Measurements from ENCODE around the gene DSG3. TPM values are rescaled to one million over a fixed set of nuclear protein-coding genes. Genes with fewer than 3 reads are reported as not detected.

DSG3 gene
- total RNA-seq, 2 experiments from 2014 or later: not detected

DNA sequence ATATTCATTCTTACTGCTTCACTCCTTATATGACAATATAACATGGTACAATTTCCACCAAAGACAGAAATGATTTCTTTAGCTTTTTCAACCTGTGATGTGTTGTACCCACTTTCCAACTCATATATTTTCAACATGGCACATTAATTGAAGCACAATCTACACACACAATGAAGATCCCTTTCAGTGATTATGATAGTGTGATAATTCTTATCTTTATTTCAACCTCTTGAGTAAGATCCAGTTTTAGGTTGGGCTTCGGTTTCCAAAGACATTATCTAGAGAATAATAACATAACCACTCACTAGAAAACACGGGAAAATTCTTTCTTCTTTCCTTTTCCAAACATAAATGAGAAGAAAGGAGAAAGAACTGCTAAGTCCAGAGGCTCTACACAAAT, 3.4 kb upstream of the DSG3 start:
- no peaks in the 10 kb centered on the region for H3K4me1 Mint-ChIP-seq
- no peaks in the 10 kb centered on the region for H3K27me3 Mint-ChIP-seq
- DNase-seq: no peak
- H3K36me3 Mint-ChIP-seq (ENCODE audit: low read depth): no peaks in the 10 kb centered on the region
- ChIA-PET CTCF (no interaction called here), POLR2A (no interaction called here)
- no peaks in the 10 kb centered on the region for H3K9me3 Mint-ChIP-seq
- no peak overlapping the region for H3K4me3 Mint-ChIP-seq
- no peak overlapping the region for H3K27ac Mint-ChIP-seq

DNA sequence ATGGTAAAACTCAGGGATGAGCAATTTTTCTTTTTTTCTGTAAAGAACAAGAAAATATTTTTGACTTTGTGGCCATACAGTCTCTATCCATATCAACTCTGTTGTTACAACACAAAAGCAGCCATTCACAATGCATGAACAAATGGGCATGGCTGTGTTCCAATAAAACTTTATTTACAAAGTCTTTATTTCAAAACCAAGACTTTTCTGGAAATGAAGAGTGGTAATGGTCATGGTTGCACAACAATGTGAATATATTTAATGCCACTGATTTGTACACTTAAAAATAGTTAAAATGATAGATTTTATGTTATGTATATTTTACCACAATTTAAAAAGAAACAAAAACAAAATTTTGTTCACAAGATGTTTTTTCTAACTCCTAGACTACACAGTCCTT, 1.6 kb upstream of the DSG3 start:
- H3K36me3 Mint-ChIP-seq (ENCODE audit: low read depth): no peaks in the 10 kb centered on the region
- H3K4me1 Mint-ChIP-seq: no peaks in the 10 kb centered on the region
- CTCF ChIA-PET: no interaction called here
- peaks cover 3% of the 10 kb centered on the region for H3K9me3 Mint-ChIP-seq
- POLR2A ChIA-PET: no interaction called here
- no peak for DNase-seq
- no peaks in the 10 kb centered on the region for H3K27me3 Mint-ChIP-seq
- H3K27ac Mint-ChIP-seq: no peak overlapping the region
- H3K4me3 Mint-ChIP-seq: no peak overlapping the region

DNA sequence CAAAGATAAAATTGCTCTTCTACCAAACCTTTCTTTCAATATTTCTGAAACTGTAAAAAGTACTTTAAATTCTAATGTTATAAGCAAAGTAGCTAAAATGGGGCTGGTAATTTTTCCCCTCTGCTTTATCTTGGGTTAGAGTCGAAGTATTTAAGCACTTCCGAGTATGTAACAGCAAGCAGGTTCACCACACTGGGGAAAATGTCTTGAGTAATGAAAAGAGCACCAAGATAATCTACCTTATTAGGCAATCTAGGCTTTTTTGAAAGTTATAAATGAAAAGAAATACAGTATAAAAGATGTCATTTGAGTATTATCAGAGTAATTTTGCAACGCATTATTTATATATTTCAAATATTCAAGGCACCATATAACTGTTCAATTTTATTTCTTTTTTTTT, 687 bp upstream of the DSG3 start:
- Mint-ChIP-seq H3K9me3 (peaks cover 3% of the 10 kb centered on the region), H3K27ac (no peak overlapping the region), H3K4me3 (no peak overlapping the region), H3K27me3 (no peaks in the 10 kb centered on the region), H3K36me3 (ENCODE audit: low read depth) (no peaks in the 10 kb centered on the region), H3K4me1 (no peaks in the 10 kb centered on the region)
- no peak for DNase-seq
- ChIA-PET CTCF (no interaction called here), POLR2A (no interaction called here)

DNA sequence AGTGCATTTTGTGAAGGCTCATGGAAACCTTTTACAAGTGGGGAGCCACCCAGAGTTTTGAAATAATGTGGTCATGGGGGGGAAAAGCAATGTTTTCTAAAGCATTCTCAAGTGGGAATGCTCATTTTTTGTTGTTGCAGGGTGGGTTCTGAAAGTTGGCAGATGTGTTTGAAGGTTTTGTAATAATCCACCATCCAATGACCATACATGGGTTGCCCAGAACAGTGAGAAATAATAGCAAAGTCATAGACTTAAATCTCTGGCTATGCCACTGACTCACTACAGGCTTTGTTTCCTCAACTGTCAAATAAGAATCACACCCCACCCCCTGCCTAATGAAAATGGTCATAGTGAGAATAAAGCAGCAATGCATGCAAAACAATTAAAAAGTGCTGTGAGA, 2.9 kb downstream of the DSG3 start:
- no peaks in the 10 kb centered on the region for H3K27me3 Mint-ChIP-seq
- CTCF ChIA-PET: no interaction called here
- DNase-seq: no peak
- no peak overlapping the region for H3K27ac Mint-ChIP-seq
- H3K4me1 Mint-ChIP-seq: no peaks in the 10 kb centered on the region
- H3K36me3 Mint-ChIP-seq (ENCODE audit: low read depth): no peaks in the 10 kb centered on the region
- POLR2A ChIA-PET: no interaction called here
- H3K9me3 Mint-ChIP-seq: peaks cover 3% of the 10 kb centered on the region
- no peak overlapping the region for H3K4me3 Mint-ChIP-seq

DNA sequence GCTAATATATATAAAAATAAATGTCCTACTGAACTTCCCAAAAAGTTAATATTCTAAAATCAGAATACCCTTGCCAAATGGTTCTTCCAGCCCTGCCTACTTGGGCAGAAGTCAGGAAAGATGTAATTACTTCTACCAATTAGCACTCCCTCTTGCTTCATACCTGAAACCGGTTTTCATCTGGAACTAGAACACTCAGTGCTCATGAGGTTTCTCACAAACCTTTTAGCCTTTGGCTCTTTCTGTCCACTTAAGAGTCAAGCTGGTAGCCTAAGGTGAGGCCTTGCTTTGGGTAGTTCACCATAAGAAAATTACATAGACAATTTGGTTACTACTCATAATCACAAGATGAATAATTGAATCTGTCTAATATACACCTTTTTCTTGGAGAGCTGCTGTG, 4.1 kb downstream of the DSG3 start:
- no peak overlapping the region for H3K4me3 Mint-ChIP-seq
- POLR2A ChIA-PET: no interaction called here
- no peaks in the 10 kb centered on the region for H3K36me3 Mint-ChIP-seq (ENCODE audit: low read depth)

DNA sequence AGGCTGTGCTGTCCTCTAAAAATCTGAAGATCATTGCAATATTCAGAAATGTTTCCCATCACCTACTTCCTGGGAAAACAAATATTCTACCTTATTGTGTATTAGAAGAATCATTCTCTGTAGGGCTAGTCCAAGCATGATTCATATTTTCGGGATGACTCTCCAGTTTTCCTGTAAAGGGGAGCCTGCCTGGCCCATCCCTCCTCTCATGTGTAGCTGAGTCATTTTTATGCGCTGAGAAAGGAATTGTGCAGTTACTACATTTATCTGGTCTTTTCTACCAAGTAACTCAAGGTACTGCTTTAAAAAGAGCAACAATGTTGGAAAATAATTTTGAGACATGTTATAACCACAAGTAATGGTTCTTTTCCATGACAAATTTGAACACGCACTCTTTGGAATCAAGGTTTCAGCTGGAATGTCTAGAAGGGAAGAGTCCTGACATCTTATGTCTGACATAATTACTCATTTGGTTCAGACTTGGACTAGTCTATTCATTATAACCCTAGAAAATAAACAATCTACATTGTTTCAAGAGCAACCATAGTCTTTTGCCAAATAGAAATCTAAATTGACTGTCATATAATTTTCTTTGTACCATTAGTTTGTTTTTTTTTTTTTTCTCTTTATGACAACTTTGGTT, 6.6 kb downstream of the DSG3 start:
- Mint-ChIP-seq H3K4me3 (no peak overlapping the region), H3K27me3 (no peaks in the 10 kb centered on the region), H3K27ac (no peak overlapping the region), H3K36me3 (ENCODE audit: low read depth) (no peaks in the 10 kb centered on the region), H3K4me1 (no peaks in the 10 kb centered on the region), H3K9me3 (peaks cover 3% of the 10 kb centered on the region)
- ChIA-PET CTCF (no interaction called here), POLR2A (no interaction called here)
- DNase-seq: no peak

More for the DNA sequence above, 4.1 kb downstream of the DSG3 start:
- CTCF ChIA-PET: no interaction called here
- no peaks in the 10 kb centered on the region for H3K4me1 Mint-ChIP-seq
- no peaks in the 10 kb centered on the region for H3K27me3 Mint-ChIP-seq
- H3K27ac Mint-ChIP-seq: no peak overlapping the region
- no peak for DNase-seq
- peaks cover 3% of the 10 kb centered on the region for H3K9me3 Mint-ChIP-seq

DNA sequence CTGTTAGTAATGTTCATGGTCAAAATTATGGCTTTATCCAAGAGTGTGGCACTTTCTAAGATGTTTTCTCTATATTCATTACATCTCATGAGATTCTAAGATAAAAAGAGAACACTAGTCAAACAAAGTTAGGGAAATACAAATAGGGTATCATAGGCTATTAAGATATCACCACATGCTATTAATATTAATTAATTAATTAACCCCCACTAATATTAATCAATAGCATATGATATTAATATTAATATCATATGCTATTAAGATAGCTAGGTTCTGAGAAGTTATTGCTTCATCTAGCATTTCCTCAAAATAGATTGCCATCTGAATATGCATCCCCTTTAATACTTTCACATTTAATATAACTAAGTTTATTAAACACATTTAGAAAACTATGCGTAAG, 22.1 kb downstream of the DSG3 start:
- Mint-ChIP-seq H3K36me3 (ENCODE audit: low read depth) (no peaks in the 10 kb centered on the region), H3K4me3 (no peak overlapping the region), H3K4me1 (no peaks in the 10 kb centered on the region), H3K9me3 (no peaks in the 10 kb centered on the region), H3K27ac (no peak overlapping the region), H3K27me3 (no peaks in the 10 kb centered on the region)
- no peak for DNase-seq
- POLR2A ChIA-PET: no interaction called here
- CTCF ChIA-PET: no interaction called here

DNA sequence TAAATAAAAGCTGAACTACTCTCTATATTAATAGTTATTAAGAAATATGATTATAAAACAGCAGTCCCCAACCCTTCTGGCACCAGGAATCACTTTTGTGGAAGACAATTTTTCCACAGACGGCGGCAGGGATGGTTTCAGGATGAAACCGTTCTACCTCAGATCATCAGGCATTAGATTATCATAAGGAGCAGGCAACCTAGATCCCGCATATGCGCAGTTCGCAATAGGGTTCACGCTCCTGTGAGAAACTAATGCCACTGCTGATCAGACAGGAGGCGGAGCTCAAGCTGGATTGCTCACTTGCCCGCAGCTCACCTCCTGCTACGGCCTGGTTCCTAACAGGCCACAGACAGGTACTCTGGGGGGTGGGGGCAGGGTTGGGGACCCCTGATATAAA, 31.1 kb downstream of the DSG3 start:
- H3K4me1 Mint-ChIP-seq: no peaks in the 10 kb centered on the region
- no peak for DNase-seq
- H3K27me3 Mint-ChIP-seq: peaks cover 4% of the 10 kb centered on the region
- ChIA-PET POLR2A (no interaction called here), CTCF (no interaction called here)
- H3K27ac Mint-ChIP-seq: no peak overlapping the region
- H3K9me3 Mint-ChIP-seq: no peaks in the 10 kb centered on the region
- H3K36me3 Mint-ChIP-seq (ENCODE audit: low read depth): no peaks in the 10 kb centered on the region
- no peak overlapping the region for H3K4me3 Mint-ChIP-seq

DNA sequence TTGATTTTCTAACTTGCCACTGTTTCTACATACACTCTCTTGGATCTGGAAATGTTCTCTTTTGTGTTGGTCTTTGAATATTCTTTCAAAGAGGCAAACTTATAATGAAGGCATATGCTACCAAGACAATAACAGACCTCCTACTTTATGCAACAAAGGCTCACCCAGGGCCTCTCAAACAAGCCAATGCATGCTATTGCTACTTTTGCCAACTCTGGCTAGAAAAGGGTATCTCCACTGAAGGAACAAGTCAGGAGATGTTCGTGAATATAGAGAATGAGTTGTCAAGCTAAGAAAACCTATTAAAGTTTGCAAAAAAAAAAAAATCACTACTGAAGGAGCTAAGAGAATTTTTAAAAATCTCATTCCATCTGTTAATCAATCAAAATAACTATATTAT, 34.5 kb downstream of the DSG3 start:
- Mint-ChIP-seq H3K36me3 (ENCODE audit: low read depth) (no peaks in the 10 kb centered on the region), H3K27ac (no peak overlapping the region), H3K4me3 (no peak overlapping the region), H3K4me1 (no peaks in the 10 kb centered on the region), H3K9me3 (no peaks in the 10 kb centered on the region), H3K27me3 (peaks cover 4% of the 10 kb centered on the region)
- DNase-seq: no peak
- CTCF ChIA-PET: no interaction called here
- POLR2A ChIA-PET: no interaction called here

DNA sequence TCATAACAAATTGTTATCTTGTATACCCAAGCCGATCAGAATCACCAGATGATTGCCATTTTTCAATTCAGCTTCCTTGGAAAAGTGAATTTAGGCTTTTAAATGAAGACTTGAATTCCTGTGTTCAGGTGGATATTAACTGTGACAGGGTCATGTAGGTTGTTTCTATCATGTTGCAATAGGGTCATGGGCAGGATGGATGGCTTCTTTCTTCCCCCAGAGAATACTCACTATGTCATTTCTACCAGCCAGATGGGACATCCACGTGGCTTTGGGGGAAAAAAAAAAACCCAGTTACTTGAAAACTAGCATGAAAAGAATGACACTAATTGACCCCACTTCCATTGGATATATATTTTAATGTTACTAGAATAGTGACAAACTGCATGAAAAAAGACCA, 35.9 kb downstream of the DSG3 start:
- Mint-ChIP-seq H3K36me3 (ENCODE audit: low read depth) (no peaks in the 10 kb centered on the region), H3K9me3 (no peaks in the 10 kb centered on the region), H3K27me3 (peaks cover 4% of the 10 kb centered on the region), H3K4me1 (no peaks in the 10 kb centered on the region), H3K4me3 (no peak overlapping the region), H3K27ac (no peak overlapping the region)
- POLR2A ChIA-PET: no interaction called here
- CTCF ChIA-PET: interaction anchor here (0.6 kb wide), 1 partner anchor 16 kb away, joined by 3 read pairs; no protein-coding TSS in a partner anchor
- DNase-seq: no peak

DNA sequence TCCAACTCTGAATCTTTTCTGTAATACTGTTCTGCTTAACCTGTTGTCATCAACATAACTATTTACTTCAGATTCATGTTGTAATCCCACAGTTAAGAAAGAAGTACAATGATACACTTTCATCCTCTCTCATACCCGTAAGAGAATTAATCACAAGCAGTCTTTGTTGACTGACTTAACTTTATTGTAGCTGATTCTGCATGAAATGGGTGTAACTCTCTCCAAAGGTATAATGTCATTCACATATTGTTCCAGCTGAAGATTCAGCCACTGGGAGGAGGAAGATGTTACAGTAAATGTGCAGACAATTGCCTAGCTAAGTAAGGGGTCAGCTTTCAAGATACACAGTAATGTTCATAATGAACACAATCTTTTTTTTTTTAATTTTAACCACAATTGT, 36.9 kb downstream of the DSG3 start:
- Mint-ChIP-seq H3K4me3 (no peak overlapping the region), H3K36me3 (ENCODE audit: low read depth) (no peaks in the 10 kb centered on the region), H3K27me3 (peaks cover 4% of the 10 kb centered on the region), H3K4me1 (no peaks in the 10 kb centered on the region), H3K27ac (no peak overlapping the region), H3K9me3 (no peaks in the 10 kb centered on the region)
- no peak for DNase-seq
- CTCF ChIA-PET: no interaction called here
- POLR2A ChIA-PET: no interaction called here

DNA sequence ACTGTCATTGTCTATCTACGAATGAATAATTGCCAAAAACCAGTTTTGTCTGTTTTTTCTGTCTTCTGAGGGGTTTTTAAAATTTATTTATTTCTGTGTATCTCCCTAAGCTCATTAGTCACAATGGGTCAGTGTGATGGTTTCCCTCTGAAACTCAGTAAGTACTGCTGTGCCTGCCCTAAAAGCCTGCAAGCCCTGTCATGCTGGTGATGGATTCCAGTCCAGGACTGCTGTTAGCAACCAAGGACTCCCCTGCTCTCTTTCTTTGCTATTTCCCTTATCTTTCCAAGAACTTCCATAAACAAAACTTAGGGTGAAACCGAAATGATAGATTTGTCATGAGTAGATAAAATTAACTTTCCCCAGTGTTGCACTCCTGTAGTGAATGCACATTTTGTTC, 38.6 kb downstream of the DSG3 start:
- POLR2A ChIA-PET: no interaction called here
- CTCF ChIA-PET: no interaction called here
- no peaks in the 10 kb centered on the region for H3K4me1 Mint-ChIP-seq
- DNase-seq: no peak
- no peaks in the 10 kb centered on the region for H3K9me3 Mint-ChIP-seq
- H3K27ac Mint-ChIP-seq: no peak overlapping the region
- no peaks in the 10 kb centered on the region for H3K36me3 Mint-ChIP-seq (ENCODE audit: low read depth)
- H3K4me3 Mint-ChIP-seq: no peak overlapping the region
- peaks cover 6% of the 10 kb centered on the region for H3K27me3 Mint-ChIP-seq

DNA sequence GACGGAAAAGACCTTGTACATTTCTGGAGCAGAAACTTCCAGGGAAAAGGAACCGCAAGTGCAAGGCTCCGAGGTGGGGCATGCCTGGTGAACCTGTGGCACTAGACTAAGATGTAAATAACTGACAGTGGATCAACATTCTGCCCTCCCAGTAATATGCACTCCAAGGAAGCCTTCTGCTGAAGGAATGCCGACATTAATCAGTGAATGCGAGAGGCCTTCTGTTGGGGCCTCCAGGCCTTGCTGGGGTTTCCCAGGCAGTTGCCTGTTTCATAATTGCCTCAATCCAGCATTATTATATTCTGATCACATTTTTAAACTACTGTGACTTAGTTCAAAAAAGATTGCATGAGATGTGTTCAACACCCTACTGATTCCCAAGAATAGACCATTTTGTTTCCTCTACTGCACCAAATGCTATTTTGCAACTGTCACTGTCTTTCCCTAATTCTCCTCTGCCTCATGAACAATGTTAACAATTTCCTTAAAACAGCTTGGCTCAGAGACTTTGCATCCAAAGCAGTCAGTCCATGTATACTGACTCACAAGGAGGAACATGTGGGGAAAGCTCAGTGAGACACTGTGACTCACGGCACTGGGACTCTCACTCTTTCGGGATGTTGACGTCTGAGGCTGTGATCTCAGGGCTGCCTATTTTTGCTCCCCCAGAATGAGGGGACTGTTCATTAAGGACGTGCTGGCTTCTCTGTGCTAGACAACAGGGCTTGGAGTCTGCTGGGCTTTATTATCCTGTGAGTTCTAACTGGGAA, 39.9 kb downstream of the DSG3 start:
- no peak for DNase-seq
- ChIA-PET POLR2A (no interaction called here), CTCF (no interaction called here)
- no peak overlapping the region for H3K4me3 Mint-ChIP-seq
- peaks cover 1% of the 10 kb centered on the region for H3K27me3 Mint-ChIP-seq
- H3K36me3 Mint-ChIP-seq (ENCODE audit: low read depth): no peaks in the 10 kb centered on the region
- no peaks in the 10 kb centered on the region for H3K4me1 Mint-ChIP-seq
- H3K9me3 Mint-ChIP-seq: no peaks in the 10 kb centered on the region
- H3K27ac Mint-ChIP-seq: no peak overlapping the region

DNA sequence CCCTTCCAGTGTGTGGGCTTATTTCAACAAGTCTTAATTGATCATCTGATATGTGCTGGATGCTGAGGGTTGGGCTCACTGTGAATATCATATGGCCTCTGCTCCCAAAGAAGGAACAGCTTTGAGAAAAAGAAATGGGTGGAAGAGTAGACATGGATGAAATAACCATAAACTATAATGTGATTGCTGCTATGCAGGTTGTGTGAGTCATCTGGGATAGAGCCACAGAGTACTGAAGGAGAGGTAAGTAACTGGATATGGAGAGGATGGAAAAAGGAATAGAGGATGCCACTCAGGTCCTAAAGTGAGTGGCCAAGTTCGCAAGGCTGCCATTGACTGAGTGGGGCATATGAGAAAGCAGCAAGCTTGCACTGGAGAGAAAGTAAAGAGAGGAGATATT, 41.8 kb downstream of the DSG3 start:
- no peaks in the 10 kb centered on the region for H3K9me3 Mint-ChIP-seq
- no peaks in the 10 kb centered on the region for H3K4me1 Mint-ChIP-seq
- no peak overlapping the region for H3K27ac Mint-ChIP-seq
- DNase-seq: no peak
- H3K27me3 Mint-ChIP-seq: peaks cover 1% of the 10 kb centered on the region
- no peaks in the 10 kb centered on the region for H3K36me3 Mint-ChIP-seq (ENCODE audit: low read depth)
- no peak overlapping the region for H3K4me3 Mint-ChIP-seq
- ChIA-PET POLR2A (no interaction called here), CTCF (no interaction called here)

Measured in activated CD4-positive, alpha-beta T cell treated with anti-CD3 and anti-CD28 coated beads, Interleukin-2, amount 10 ng/mL, durations not matched to agents 7 days and 5 days (primary cell).